GM18867 (cell line): ENCODE measurements around the gene ADAMTS17.

Experiments
- ATAC-seq: cut with Tn5 transposase; IDR thresholded peaks from one replicate; pipeline ENCODE4 v1.9.1; 2021; ENCODE audit warnings: mild to moderate bottlenecking, moderate library complexity; ENCODE audit not compliant: unreplicated experiment

The ADAMTS17 gene

GRCh38 chr15:99963096-99963825 lies 378.5 kb downstream of the ADAMTS17 start:
- no peak for ATAC-seq

- ATAC-seq, result no peak
These were observed 379.7 kb downstream of the ADAMTS17 start for GRCh38 chr15:99962006-99962561.

- no peak for ATAC-seq
These were observed 380.7 kb downstream of the ADAMTS17 start for GRCh38 chr15:99961011-99961441.

DNA sequence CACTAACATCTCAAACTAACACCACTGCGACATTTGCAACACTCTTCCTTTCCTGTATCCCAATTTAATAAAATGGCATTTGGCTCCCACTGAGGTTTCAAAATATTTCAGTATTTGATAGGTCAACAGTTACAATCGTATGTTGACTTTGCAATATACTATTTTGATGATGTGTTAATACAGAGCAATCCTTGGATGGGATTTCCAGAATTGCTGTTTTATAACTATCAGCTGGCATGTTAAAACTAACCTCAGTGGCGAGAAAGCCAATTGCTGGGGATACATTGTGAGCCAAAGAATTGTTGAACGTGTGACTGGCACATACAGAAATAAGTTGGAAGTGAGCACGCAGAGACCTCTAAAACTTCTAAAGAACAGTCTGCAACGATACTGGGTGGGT lies 382.4 kb downstream of the ADAMTS17 start:
- ATAC-seq, result no peak

DNA sequence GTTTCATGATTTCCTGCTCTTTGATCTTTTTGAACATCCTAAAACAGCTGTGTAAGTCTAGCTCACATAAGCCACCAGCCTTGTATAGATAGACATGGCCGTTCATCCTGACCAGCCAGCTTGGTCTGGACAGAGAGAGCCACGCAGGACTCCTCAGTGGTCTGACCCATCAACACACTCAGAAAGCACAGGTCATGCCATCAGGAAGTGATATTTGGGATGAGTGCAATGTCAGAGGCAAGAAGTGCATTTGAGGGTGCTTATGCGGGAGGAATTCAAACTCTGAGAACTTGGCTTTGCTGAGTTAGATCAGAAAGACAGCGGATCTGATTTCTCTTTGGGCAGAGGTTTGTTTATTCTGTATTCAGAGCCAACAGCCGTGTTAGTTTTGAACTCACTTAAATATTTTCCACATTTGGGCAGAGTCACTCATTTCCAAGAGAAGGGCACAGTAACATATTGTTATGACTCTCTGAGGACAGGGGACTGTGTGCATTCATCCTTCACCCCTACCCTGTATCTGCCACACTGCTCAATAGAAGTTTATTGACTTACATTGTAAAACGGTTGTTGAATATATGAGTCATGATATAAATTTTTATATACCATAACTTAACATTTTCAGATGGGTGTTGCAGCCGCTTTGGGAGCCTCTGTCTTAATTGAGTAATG lies 383.2 kb downstream of the ADAMTS17 start:
- ATAC-seq, result no peak

GRCh38 chr15:99957642-99958013 lies 384.1 kb downstream of the ADAMTS17 start:
- ATAC-seq, result no peak

- ATAC-seq, result no peak
These were observed 384.7 kb downstream of the ADAMTS17 start for GRCh38 chr15:99956820-99957641.

GRCh38 chr15:99956022-99956775 lies 385.6 kb downstream of the ADAMTS17 start:
- ATAC-seq, result no peak

DNA sequence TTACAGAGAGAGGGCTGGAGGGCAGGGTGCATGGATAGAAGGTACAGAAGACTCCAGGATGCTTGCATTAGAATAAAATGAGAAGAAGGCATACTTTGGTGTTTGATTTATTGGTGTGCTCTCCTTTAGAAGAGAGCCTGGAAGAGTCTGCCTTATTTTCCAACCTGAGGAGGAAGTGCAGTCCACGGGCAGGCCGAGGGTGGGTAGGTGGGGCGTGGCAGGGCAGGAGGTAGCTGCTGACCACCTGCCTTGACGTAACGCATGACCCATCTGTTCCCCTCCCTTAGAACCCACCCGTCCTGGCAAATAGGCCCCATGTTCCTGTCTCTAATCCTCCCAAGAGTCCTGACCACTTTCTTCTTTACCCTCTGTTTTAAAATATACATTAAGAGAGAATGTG lies 386.2 kb downstream of the ADAMTS17 start:
- no peak for ATAC-seq

GRCh38 chr15:99955181-99955525 lies 386.6 kb downstream of the ADAMTS17 start:
- no peak for ATAC-seq

- no peak for ATAC-seq
These were observed 387.2 kb downstream of the ADAMTS17 start for GRCh38 chr15:99954361-99955180.

GRCh38 chr15:99953886-99954285 lies 387.9 kb downstream of the ADAMTS17 start:
- no peak for ATAC-seq

DNA sequence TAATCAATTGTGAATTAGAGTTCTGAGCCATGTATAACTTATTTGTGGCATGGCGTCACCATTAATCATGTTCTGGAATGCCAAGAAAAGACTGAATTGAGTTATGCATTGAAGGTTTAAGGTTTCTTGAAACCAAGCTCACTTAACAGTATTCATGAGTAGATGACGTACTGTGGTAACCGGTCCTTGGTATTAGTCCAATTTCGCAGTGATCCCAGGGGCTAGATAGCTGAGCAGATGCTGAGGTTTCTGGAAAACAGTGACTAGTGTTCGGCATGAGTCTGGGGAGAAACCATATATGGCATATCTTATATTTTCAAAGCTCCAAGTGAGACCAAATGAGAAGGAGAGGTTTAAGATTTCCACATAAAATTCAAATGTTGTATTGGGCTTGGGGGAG lies 390.3 kb downstream of the ADAMTS17 start:
- ATAC-seq, result no peak

GRCh38 chr15:99944131-99944530 lies 397.6 kb downstream of the ADAMTS17 start:
- ATAC-seq, result no peak

DNA sequence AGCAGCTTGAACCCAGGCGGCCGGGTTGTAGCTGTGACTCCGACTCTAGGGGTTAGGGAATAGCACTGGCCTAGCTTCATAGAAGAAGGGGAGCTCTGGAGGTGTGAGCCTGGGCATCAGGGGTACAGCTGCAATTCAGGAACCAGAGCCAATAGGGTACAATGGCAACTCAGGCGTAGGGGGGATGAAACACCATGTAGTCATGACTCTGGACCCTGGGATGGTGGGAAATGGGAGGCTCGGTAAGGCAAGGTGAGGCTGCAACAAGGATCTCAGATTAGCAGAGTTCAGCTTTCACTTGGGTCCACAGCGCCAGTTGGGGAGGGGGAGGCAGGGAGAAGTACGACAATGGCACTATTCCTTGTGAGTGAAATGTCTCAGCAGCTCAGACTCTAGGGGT lies 398.3 kb downstream of the ADAMTS17 start:
- ATAC-seq, result no peak

DNA sequence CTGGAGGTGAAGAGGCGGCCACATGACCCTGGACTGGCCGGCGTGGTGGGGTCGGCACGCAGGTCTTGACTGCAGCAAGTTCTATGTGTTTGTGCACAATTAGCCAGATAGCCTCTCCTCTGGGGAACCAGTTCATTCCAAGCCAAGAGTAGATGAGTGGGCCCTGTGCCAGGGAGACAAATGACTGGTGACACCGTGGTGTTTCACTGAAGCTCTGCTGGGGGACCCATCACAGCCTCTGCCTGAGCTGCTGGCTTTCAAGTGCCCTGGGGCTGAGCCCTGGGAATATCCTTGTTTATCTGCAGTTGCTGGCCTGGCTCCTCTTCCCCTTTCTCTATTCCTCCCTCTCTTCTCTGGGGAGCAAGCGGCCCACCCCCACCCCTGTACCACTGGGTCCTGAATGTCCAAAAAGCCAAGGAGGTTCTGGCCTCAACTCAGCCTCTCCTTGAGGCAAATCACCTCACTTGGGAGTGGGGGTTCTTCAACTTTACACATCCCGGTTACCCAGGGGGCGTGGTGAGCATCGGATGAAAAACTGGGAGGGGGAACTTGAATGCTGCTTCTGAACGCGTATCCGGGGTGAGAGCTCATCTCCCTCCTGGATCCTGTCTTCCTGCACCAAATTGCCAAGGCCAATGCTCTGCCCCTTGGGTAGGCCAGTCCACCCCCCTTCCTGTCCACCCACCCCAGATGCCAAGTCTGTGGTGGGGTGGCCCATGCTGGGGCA lies 408.9 kb downstream of the ADAMTS17 start:
- ATAC-seq, result no peak

DNA sequence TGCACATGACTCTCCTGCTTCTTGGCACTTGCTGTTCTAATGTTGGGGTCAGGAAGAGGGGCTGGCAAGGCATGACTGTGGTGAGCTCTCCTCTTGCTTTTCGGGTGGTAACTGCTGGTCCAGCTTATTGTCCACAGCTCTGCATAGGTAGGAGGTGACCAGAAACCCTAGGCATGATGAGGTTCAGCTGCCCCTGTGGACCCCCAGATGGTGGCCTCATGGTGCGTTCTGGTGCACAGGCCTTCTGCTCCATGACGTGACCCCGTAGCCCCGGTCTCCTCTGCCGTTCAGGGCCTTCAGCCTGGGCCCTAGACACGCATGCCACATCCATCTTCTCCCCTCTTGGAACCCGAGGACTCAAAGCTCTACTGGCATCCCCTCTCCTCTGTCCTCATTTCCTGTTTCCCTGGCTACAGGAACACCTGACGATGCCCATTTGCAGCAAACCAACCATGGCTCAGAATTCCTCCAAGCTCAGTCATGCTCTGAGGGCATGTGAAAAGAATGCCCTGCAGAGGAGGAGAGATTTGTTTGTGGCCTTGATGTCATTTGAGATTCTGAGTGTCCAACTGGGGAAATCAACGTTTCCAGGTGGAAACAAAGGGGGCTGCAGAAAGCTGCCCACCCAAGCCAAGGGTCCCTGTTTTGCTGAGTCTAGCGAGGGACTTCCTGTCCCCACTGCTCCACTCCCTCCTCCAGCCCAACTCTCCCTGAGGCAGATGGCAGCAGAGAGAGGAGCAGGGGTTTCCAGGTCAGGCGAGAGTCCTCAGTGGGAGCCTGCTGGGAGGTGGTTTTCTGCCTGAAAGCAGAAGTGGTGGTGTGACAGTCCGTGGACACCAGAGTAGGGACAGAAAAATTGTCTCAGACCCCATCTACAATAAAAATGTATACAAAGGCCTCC lies 409.8 kb downstream of the ADAMTS17 start:
- ATAC-seq, result no peak

- ATAC-seq, result no peak
These were observed 411.1 kb downstream of the ADAMTS17 start for GRCh38 chr15:99930696-99931095.
